GM12878 (cell line): Measurements from ENCODE around the gene CACNA2D4. TPM values are rescaled to one million over a fixed set of nuclear protein-coding genes. Genes with fewer than 3 reads are reported as not detected.

Experiments
- ATAC-seq: fragments of 200-7000 bp; cut with Tn5 transposase; 3 replicates; pipeline ENCODE4 v1.9.1; 2020; ENCODE audit warnings: mild to moderate bottlenecking, moderate library complexity
- BruUV-seq: library from RNA; stranded (reverse); fragments of 400-500 nt; replicated peaks from 2 replicates; lab custom pipeline; 2021; lab: Mats Ljungman, UMichigan
- CTCF ChIA-PET: fragments of 300-600 bp; sonication (Branson Sonifier 250); formaldehyde crosslinking; extraction: SDS; loops from one replicate; lab custom pipeline; 2021; ENCODE audit warnings: inconsistent platforms; lab: Yijun Ruan, JAX
- POLR2A ChIA-PET: fragments of 350-600 bp; formaldehyde crosslinking; extraction: SDS; loops from one replicate; lab custom pipeline; 2021; ENCODE audit warnings: inconsistent platforms; lab: Charles Lee
- RAD21 ChIA-PET: fragments of 300-600 bp; sonication (Branson Sonifier 250); formaldehyde crosslinking; loops from one replicate; lab custom pipeline; 2023; ENCODE audit warnings: antibody characterized with exemption; ENCODE audit not compliant: unreplicated experiment; lab: Charles Lee
- SMC1A ChIA-PET: fragments of 300-600 bp; sonication (Branson Sonifier 250); formaldehyde crosslinking; loops from one replicate; lab custom pipeline; 2023; ENCODE audit not compliant: unreplicated experiment, uncharacterized antibody; lab: Charles Lee
- DNase-seq: peaks from one replicate; pipeline ENCODE4 v3.0.0-alpha.2; 2011; ENCODE audit warnings: low read depth, low spot score
- FAIRE-seq: peaks from 3 replicates; lab custom pipeline; 2011; peaks lifted over from hg19 to GRCh38; lab: Jason Lieb, UNC
- H2AFZ ChIP-seq: 2 replicates; pipeline ENCODE4 v1.6.0; 2011; ENCODE audit warnings: low read depth, low read length, control low read depth; ENCODE audit not compliant: control insufficient read depth
- H3K27ac ChIP-seq: 2 replicates; pipeline ENCODE4 v1.5.1; 2011; ENCODE audit warnings: control low read depth; ENCODE audit not compliant: control insufficient read depth, insufficient read depth
- H3K27me3 ChIP-seq, 2 experiments: replicated peaks in 1 of 2; 2 replicates each; pipeline versions ENCODE4 v1.6.0 to v1.6.1; 2011; ENCODE audit warnings: low read length in 1 of 2; ENCODE audit not compliant: control insufficient read depth in 2 of 2, insufficient read depth in 2 of 2
- H3K36me3 ChIP-seq, 2 experiments: 2 replicates each; pipeline ENCODE4 v1.5.1; 2011; ENCODE audit warnings: low read length in 1 of 2; ENCODE audit not compliant: control insufficient read depth in 2 of 2, insufficient read depth in 2 of 2
- H3K4me1 ChIP-seq: 2 replicates; pipeline ENCODE4 v1.6.1; 2011; ENCODE audit warnings: mild to moderate bottlenecking, low read length, moderate library complexity, mixed read lengths; ENCODE audit not compliant: control insufficient read depth, insufficient read depth
- H3K4me2 ChIP-seq: 2 replicates; pipeline ENCODE4 v1.6.0; 2011; ENCODE audit warnings: control low read depth; ENCODE audit not compliant: control insufficient read depth, insufficient read depth
- H3K4me3 ChIP-seq: fragments of 200-600 bp; sonication (generic); 2 replicates; pipeline ENCODE4 v1.5.1; 2016
- H3K79me2 ChIP-seq: 2 replicates; pipeline ENCODE4 v1.6.0; 2011; ENCODE audit warnings: low read length; ENCODE audit not compliant: control insufficient read depth, insufficient read depth
- H3K9ac ChIP-seq: 2 replicates; pipeline ENCODE4 v1.8.0; 2011; ENCODE audit warnings: low read length, control low read depth, mixed read lengths; ENCODE audit not compliant: control insufficient read depth, insufficient read depth
- H3K9me3 ChIP-seq: replicated peaks from 3 replicates; pipeline ENCODE4 v1.5.1; 2011; ENCODE audit warnings: mild to moderate bottlenecking, low read length; ENCODE audit not compliant: control insufficient read depth, insufficient read depth
- H4K20me1 ChIP-seq: 2 replicates; pipeline ENCODE4 v1.6.0; 2011; ENCODE audit not compliant: control insufficient read depth, insufficient read depth
- CEBPB ChIP-seq, 2 experiments: fragments of 150-350 bp in 1 of 2; IDR thresholded peaks; 2 replicates each; pipeline ENCODE4 v1.6.1; 2012 to 2014; ENCODE audit warnings: low read depth in 2 of 2, low read length in 2 of 2, borderline replicate concordance in 1 of 2, inconsistent platforms in 1 of 2
- CEBPZ ChIP-seq: fragments of 150-350 bp; IDR thresholded peaks from 2 replicates; pipeline ENCODE4 v1.6.1; 2016; ENCODE audit warnings: low read depth, low read length
- CREM ChIP-seq: IDR thresholded peaks from 2 replicates; pipeline ENCODE4 v1.6.1; 2014; ENCODE audit warnings: antibody characterized with exemption, low read depth
- CUX1 ChIP-seq: IDR thresholded peaks from 2 replicates; pipeline ENCODE4 v1.6.1; 2012; ENCODE audit warnings: improper control_type of control experiment, low read depth, low read length; ENCODE audit not compliant: insufficient replicate concordance
- FOXM1 ChIP-seq: IDR thresholded peaks from 2 replicates; pipeline ENCODE4 v1.6.1; 2012; ENCODE audit warnings: low read depth, mild to moderate bottlenecking, inconsistent platforms, low read length, moderate library complexity
- HDAC2 ChIP-seq: fragments of 200-600 bp; sonication (generic); IDR thresholded peaks from 2 replicates; pipeline ENCODE4 v1.6.1; 2017
- MTA3 ChIP-seq: IDR thresholded peaks from 2 replicates; pipeline ENCODE4 v1.6.1; 2012; ENCODE audit warnings: low read length, inconsistent platforms, borderline replicate concordance
- NFXL1 ChIP-seq: fragments of 450-650 bp; IDR thresholded peaks from 2 replicates; pipeline ENCODE4 v1.6.1; 2017; ENCODE audit warnings: antibody characterized with exemption, mild to moderate bottlenecking, borderline replicate concordance
- RBBP5 ChIP-seq: fragments of 200-600 bp; sonication (generic); conservative IDR thresholded peaks from 2 replicates; pipeline ENCODE4 v1.6.1; 2016
- RELA ChIP-seq: fragments of 450-650 bp; IDR thresholded peaks from 2 replicates; pipeline ENCODE4 v1.8.0; 2014; ENCODE audit warnings: borderline replicate concordance; ENCODE audit not compliant: partially characterized antibody
- STAT3 ChIP-seq: IDR thresholded peaks from 2 replicates; pipeline ENCODE4 v1.6.1; 2011; ENCODE audit warnings: low read depth, low read length, improper control_type of control experiment
- WGBS: methylation state at CpG from one replicate; pipeline ENCODE4 v1.1.6; 2016; ENCODE audit warnings: low lambda C conversion rate; ENCODE audit not compliant: insufficient replicate concordance, insufficient coverage; ENCODE audit errors: missing lambda C conversion rate; 5-methylcytosine and 5-hydroxymethylcytosine counted together
- in situ Hi-C: fragments of 300-500 bp; cut with MboI; formaldehyde crosslinking; loops from 9 replicates; pipeline ENCODE4 v1.14.3; 2018; ENCODE audit warnings: mixed read lengths
- intact Hi-C: fragments of 100-400 bp; cut with micrococcal nuclease; formaldehyde crosslinking; loops from one replicate; pipeline ENCODE4 v1.14.2; 2022; ENCODE audit not compliant: unreplicated experiment
- polyA plus RNA-seq, 11 experiments: library from polyadenylated mRNA; depleted of rRNA in 4 of 11; unstranded in 6 of 11; stranded (reverse) in 5 of 11; fragments of >200 nt; fragmentation: Nextera tagmentation in 4 of 11; fragmentation: Illumina TruSeq in 1 of 11; extraction: Ambion mirVana in 4 of 11; extraction: Trizol in 1 of 11; gene quantifications; 1 replicate in 1 of 11; 2 replicates in 10 of 11; pipeline versions ENCODE4 v1.2.1 to v1.2.3, GENCODE V29; 2011 to 2016; ENCODE audit warnings: inconsistent platforms in 2 of 11, missing spikeins in 2 of 11, low read depth in 1 of 11
- total RNA-seq, 4 experiments: library from RNA; depleted of rRNA in 3 of 4; stranded (reverse); fragments of >200 nt in 3 of 4; fragmentation: Illumina TruSeq in 1 of 4; extraction: Trizol in 1 of 4; gene quantifications; 2 replicates each; pipeline versions ENCODE4 v1.2.1 to v1.2.3, GENCODE V29; 2013 to 2021
- TF ChIP-seq, protein P1 (sequence below): fragments of 450-650 bp; IDR thresholded peaks from 2 replicates; pipeline ENCODE4 v1.6.1; 2017; ENCODE audit warnings: mild to moderate bottlenecking, moderate library complexity

Gene CACNA2D4
- total and polyA plus RNA-seq, 10 of the 15 experiments (the other 5 are each of a cell fraction or from before 2014, with no cell fraction given): 0.03 to 1.0 (median 0.65) TPM

- no peak overlapping the region for H3K4me2 ChIP-seq
- no peaks in the 10 kb centered on the region; the same call in 1 of the 2 replicates for H3K4me1 ChIP-seq
- no peaks in the 10 kb centered on the region for H3K9me3 ChIP-seq
- ATAC-seq (no peak), DNase-seq (no peak), FAIRE-seq (no peak)
- H3K27me3 ChIP-seq: no peaks in the 10 kb centered on the region
- H3K36me3 ChIP-seq: no peaks in the 10 kb centered on the region; a peak in 1 of 4 replicates
- no TSS peak for BruUV-seq
- in situ Hi-C loops (no loop called here), intact Hi-C loops (no loop called here)
- ChIA-PET SMC1A (interaction anchor here (0.7 to 1.6 kb wide), 2 partner anchors 134 to 136 kb away, joined by 3 to 4 read pairs; no protein-coding TSS in a partner anchor), RAD21 (no interaction called here), POLR2A (no interaction called here), CTCF (interaction anchor here (0.7 to 1.7 kb wide), 2 partner anchors 137 to 169 kb away, joined by 3 to 9 read pairs; no protein-coding TSS in a partner anchor)
- no peaks in the 10 kb centered on the region for H3K79me2 ChIP-seq
- no peak overlapping the region for H3K9ac ChIP-seq
- no peaks in the 10 kb centered on the region for H4K20me1 ChIP-seq
- WGBS: 68% methylated on average over 7 of the region's 7 CpGs
- peak overlapping the region; percentile 96 for H2AFZ ChIP-seq
- H3K4me3 ChIP-seq: no peak overlapping the region
- H3K27ac ChIP-seq: no peak overlapping the region
- TF ChIP-seq FOXM1 (no peak), CEBPZ (no peak), STAT3 (no peak), CEBPB (IDR thresholded peaks at IDR 0.05; ENCODE audit: borderline replicate concordance in 1 of 2, low read depth in 2 of 2, low read length in 2 of 2) (no peak), CUX1 (no peak), RBBP5 (no peak), MTA3 (no peak), CREM (no peak), NFXL1 (no peak), HDAC2 (no peak), RELA (no peak)
- TF ChIP-seq, protein P1, sequence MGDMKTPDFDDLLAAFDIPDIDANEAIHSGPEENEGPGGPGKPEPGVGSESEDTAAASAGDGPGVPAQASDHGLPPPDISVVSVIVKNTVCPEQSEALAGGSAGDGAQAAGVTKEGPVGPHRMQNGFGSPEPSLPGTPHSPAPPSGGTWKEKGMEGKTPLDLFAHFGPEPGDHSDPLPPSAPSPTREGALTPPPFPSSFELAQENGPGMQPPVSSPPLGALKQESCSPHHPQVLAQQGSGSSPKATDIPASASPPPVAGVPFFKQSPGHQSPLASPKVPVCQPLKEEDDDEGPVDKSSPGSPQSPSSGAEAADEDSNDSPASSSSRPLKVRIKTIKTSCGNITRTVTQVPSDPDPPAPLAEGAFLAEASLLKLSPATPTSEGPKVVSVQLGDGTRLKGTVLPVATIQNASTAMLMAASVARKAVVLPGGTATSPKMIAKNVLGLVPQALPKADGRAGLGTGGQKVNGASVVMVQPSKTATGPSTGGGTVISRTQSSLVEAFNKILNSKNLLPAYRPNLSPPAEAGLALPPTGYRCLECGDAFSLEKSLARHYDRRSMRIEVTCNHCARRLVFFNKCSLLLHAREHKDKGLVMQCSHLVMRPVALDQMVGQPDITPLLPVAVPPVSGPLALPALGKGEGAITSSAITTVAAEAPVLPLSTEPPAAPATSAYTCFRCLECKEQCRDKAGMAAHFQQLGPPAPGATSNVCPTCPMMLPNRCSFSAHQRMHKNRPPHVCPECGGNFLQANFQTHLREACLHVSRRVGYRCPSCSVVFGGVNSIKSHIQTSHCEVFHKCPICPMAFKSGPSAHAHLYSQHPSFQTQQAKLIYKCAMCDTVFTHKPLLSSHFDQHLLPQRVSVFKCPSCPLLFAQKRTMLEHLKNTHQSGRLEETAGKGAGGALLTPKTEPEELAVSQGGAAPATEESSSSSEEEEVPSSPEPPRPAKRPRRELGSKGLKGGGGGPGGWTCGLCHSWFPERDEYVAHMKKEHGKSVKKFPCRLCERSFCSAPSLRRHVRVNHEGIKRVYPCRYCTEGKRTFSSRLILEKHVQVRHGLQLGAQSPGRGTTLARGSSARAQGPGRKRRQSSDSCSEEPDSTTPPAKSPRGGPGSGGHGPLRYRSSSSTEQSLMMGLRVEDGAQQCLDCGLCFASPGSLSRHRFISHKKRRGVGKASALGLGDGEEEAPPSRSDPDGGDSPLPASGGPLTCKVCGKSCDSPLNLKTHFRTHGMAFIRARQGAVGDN: no peak
These were observed 114.7 kb downstream of the CACNA2D4 start for GRCh38 chr12:1803736-1804135.
